ENCODE results near the gene PYROXD2. TPM values are rescaled to one million over a fixed set of nuclear protein-coding genes. Genes with fewer than 3 reads are reported as not detected.

The PYROXD2 gene
- total and polyA plus RNA-seq, 9 donors, result 4.6 to 14.1 (median 10.0) TPM

GRCh38 chr10:98422182-98422581, 7.2 kb upstream of the PYROXD2 start:
- Histone ChIP-seq H3K4me3 (no peak overlapping the region), H3K4me1 (ENCODE audit: insufficient read depth) (no peaks in the 10 kb centered on the region), H3K27ac (no peak overlapping the region), H3K36me3 (no peaks in the 10 kb centered on the region), H3K9me3 (no peaks in the 10 kb centered on the region), H3K27me3 (no peaks in the 10 kb centered on the region)
- intact Hi-C loops (cut with DNase I), result no loop called here
- no peak for TF ChIP-seq POLR2A (IDR thresholded peaks at IDR 0.05)
- DNase-seq, result no peak
- WGBS, 3 donors, result 93 to 96% (median 94%) methylated on average over 10 of the region's 10 CpGs

- H3K27me3 ChIP-seq, result no peaks in the 10 kb centered on the region
- H3K36me3 ChIP-seq, result no peaks in the 10 kb centered on the region
- no peaks in the 10 kb centered on the region for H3K9me3 ChIP-seq
- DNase-seq, result no peak
- TF ChIP-seq POLR2A (IDR thresholded peaks at IDR 0.05), result no peak
- TF ChIP-seq EP300 (IDR thresholded peaks at IDR 0.05), result no peak
- TF ChIP-seq CTCF (IDR thresholded peaks at IDR 0.05), result no peak
- H3K4me3 ChIP-seq, result no peak overlapping the region
- 85 to 88% (median 87%) methylated on average over 9 of the region's 9 CpGs for WGBS, 3 donors
- no peaks in the 10 kb centered on the region for H3K4me1 ChIP-seq (ENCODE audit: insufficient read depth)
- H3K27ac ChIP-seq, result no peak overlapping the region
- intact Hi-C loops (cut with DNase I), result no loop called here
Measured at GRCh38 chr10:98420786-98421185, 5.8 kb upstream of the PYROXD2 start.

GRCh38 chr10:98419469-98420261, 4.7 kb upstream of the PYROXD2 start:
- WGBS, 3 donors, result 86 to 93% (median 89%) methylated on average over 17 of the region's 17 CpGs

GRCh38 chr10:98418665-98419468, 3.9 kb upstream of the PYROXD2 start:
- no peak for DNase-seq
- H3K4me3 ChIP-seq, result no peak overlapping the region
- no peak for TF ChIP-seq POLR2A (IDR thresholded peaks at IDR 0.05)
- no peak for TF ChIP-seq EP300 (IDR thresholded peaks at IDR 0.05)
- peaks cover 7% of the 10 kb centered on the region for H3K4me1 ChIP-seq (ENCODE audit: insufficient read depth)
- H3K9me3 ChIP-seq, result no peaks in the 10 kb centered on the region
- no peak overlapping the region for H3K27ac ChIP-seq
- H3K36me3 ChIP-seq, result no peaks in the 10 kb centered on the region
- H3K27me3 ChIP-seq, result no peaks in the 10 kb centered on the region
- 88 to 95% (median 88%) methylated on average over 17 to 18 of the region's 18 CpGs for WGBS, 3 donors
- intact Hi-C loops (cut with DNase I), result no loop called here

More at GRCh38 chr10:98419469-98420261, 4.7 kb upstream of the PYROXD2 start:
- TF ChIP-seq POLR2A (IDR thresholded peaks at IDR 0.05) (no peak), EP300 (IDR thresholded peaks at IDR 0.05) (no peak), CTCF (IDR thresholded peaks at IDR 0.05) (no peak)
- H3K4me3 ChIP-seq, result no peak overlapping the region
- H3K27ac ChIP-seq, result no peak overlapping the region
- H3K27me3 ChIP-seq, result no peaks in the 10 kb centered on the region
- H3K9me3 ChIP-seq, result no peaks in the 10 kb centered on the region
- DNase-seq, result no peak
- intact Hi-C loops (cut with DNase I), result no loop called here
- H3K4me1 ChIP-seq (ENCODE audit: insufficient read depth), result peaks cover 3% of the 10 kb centered on the region
- no peaks in the 10 kb centered on the region for H3K36me3 ChIP-seq

GRCh38 chr10:98417973-98418664, 3.1 kb upstream of the PYROXD2 start:
- H3K9me3 ChIP-seq, result no peaks in the 10 kb centered on the region
- no peak overlapping the region for H3K4me3 ChIP-seq
- 89% methylated on average over 20 to 21 of the region's 21 CpGs for WGBS, 3 donors
- peaks cover 7% of the 10 kb centered on the region for H3K4me1 ChIP-seq (ENCODE audit: insufficient read depth)
- no peak for TF ChIP-seq EP300 (IDR thresholded peaks at IDR 0.05)
- H3K27me3 ChIP-seq, result no peaks in the 10 kb centered on the region
- intact Hi-C loops (cut with DNase I), result no loop called here
- no peak for DNase-seq
- no peak overlapping the region for H3K27ac ChIP-seq
- no peaks in the 10 kb centered on the region for H3K36me3 ChIP-seq
